GM21619 (cell line): ENCODE data around the gene CELSR2.
"Not testable (repeated sequence)": the region's sequence is repeated elsewhere in the genome, so short reads cannot be mapped to it uniquely, and the experiment has no call there.

Experiments
- ATAC-seq: cut with Tn5 transposase; IDR thresholded peaks from one replicate; pipeline ENCODE4 v1.9.1; 2021; ENCODE audit not compliant: unreplicated experiment

Gene CELSR2

DNA sequence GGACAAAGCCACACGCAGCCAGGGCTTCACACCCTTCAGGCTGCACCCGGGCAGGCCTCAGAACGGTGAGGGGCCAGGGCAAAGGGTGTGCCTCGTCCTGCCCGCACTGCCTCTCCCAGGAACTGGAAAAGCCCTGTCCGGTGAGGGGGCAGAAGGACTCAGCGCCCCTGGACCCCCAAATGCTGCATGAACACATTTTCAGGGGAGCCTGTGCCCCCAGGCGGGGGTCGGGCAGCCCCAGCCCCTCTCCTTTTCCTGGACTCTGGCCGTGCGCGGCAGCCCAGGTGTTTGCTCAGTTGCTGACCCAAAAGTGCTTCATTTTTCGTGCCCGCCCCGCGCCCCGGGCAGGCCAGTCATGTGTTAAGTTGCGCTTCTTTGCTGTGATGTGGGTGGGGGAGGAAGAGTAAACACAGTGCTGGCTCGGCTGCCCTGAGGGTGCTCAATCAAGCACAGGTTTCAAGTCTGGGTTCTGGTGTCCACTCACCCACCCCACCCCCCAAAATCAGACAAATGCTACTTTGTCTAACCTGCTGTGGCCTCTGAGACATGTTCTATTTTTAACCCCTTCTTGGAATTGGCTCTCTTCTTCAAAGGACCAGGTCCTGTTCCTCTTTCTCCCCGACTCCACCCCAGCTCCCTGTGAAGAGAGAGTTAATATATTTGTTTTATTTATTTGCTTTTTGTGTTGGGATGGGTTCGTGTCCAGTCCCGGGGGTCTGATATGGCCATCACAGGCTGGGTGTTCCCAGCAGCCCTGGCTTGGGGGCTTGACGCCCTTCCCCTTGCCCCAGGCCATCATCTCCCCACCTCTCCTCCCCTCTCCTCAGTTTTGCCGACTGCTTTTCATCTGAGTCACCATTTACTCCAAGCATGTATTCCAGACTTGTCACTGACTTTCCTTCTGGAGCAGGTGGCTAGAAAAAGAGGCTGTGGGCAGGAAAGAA lies 25.5 kb downstream of the CELSR2 start:
- ATAC-seq, result no peak

DNA sequence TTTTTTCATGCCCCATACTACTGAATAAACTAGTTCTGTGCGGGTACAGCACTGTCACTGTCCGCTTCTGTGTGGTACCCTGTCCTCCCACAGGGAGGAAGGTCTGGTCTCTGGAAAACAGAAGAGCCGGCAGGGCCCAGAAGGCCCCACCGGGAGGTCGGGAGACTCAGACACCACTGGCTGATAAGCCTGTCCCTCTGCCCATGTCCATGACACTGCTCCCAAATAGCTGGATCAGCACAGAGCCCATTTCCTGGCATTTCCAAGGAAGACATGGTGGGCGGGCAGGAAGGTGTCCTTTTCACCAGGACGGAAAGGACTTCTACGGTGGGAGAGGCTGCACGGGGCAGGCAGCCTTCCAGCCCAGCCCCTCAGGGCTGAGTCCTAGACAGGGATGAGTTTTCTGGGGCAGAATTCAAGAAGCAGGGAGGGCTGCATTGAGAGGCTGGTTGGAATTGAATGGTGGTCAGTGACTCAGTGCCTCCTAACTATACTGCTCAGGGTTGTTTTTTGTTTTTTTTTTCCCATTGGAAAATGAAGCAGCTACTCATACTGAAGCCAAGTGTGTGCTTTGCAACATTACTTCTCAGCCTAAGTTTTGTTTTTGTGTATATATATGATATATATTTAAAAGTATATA lies 26.5 kb downstream of the CELSR2 start:
- no peak for ATAC-seq

DNA sequence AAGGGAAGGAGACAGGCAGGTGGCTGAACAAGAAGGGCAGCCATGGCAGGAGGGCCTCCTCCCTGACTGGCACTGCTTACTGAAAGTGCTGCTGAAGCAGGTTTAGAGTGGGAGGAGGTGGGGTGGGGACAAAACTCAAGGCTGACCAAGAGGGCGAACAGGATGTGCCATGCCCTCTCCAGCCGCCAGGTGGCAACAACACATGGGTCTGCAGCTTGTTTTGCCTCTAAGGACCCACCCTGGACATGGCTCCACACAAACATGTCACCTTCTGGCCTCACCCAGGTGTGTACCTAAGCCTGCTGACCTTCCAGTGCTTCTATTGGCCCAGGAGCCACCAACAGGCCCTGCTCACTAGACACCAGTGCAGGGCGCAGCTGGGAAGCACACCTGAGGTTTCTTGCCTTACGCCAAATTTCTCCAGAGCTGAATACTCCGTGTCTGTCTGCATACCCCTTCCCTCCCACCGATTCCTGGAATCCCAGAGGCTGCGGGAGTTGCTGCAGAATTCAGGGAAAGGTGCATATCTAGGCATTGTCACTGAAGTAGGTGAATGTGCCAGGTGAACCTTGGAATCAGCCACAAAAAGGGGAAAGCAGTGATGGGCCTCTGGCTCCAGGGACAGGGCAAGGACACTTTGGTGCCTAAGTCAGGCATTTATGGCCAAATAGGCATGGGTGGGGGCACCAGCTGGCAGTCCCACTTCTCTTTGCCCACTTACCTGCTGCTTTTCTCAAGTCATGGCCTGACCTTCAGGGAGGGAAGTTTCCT lies 28.3 kb downstream of the CELSR2 start:
- ATAC-seq, result peak; percentile 69

DNA sequence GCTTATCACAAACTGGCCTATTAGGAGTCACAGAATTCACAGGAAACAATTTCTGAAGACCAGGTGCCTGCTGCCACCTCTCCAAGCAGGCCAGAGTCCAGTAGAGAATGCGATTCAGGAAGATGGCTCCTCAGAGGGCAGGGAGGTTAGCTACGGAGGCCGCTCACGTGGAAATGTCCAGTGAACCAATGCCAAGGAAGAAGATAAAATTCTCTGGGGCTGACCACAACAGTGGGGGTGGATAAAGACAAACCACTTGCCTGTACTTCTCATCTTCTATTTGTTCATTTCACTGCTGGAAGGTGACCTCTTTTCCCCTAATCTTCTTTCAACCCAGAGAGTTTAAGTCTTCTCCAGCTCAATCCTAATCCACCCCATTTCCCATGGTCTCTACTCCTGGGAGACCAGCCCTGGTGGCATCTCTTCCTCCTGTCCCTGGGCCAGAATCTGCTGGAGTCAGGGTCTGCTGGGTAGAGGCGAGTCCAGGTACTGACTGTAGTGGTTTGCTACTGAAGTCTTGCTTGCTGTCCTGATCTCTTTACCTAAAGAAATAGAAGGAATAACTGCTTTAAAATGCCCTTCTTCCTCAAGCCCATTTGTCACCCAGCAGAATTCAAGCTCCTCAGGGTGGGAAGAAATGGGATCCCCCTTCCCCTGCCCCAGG lies 30.4 kb downstream of the CELSR2 start:
- no peak for ATAC-seq

DNA sequence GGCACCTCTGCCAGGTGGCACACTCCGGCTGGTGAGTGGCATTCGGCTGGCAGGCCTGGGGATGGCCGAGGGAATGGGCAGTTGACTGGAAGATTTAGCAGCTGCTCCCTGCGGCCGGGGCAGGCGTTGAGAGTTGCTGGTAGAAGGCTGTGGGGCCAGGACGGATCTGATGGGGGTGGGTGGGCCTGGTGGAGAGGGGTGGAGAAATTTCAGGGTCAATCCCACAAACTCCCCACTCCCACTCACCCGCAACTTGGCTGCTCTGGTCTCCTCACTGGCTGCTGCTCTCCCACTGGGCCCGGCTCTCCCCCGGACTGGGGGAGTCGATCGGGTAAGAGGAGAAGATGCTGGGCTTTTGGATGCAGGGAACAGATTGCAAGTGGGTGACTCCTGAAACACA lies 31.5 kb downstream of the CELSR2 start:
- ATAC-seq, result no peak

DNA sequence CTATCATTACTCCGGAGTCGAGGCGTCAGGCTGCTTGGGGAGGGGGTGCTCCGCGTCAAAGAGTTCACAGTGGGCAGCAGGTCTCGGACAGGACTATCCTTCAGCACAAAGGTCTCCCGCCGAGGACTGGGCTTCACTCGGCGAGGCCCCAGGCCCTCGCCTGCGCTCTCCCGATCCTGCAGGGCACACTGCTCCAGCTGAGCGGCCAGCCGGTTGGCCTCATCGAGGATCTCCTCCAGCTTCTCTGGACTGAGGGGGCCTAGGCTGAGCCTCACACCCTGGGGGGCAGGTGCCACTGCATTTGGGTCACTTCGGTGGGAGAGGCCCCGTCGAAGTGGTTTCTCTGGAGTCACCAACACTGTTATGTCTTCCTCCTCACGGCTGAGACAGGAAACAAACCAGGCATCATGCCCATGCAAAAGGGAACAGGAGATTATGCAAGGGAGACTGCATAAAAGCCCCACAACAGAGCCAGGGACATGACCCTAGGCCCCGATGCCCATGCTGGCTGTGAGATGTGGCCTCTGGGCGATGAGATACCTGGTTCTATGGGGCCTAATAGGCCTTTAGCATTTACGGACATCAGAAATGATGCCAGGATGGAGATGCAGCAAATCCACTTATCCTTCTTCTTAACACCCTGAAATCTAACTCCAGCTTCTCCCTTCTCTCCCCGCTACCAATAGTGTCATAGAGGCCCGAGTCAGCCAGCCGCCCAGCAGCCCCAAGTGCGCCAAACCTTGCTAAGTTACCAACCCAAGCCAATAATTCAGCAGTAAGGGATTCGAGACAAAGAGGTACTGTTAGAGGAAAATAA lies 32.5 kb downstream of the CELSR2 start:
- no peak for ATAC-seq

DNA sequence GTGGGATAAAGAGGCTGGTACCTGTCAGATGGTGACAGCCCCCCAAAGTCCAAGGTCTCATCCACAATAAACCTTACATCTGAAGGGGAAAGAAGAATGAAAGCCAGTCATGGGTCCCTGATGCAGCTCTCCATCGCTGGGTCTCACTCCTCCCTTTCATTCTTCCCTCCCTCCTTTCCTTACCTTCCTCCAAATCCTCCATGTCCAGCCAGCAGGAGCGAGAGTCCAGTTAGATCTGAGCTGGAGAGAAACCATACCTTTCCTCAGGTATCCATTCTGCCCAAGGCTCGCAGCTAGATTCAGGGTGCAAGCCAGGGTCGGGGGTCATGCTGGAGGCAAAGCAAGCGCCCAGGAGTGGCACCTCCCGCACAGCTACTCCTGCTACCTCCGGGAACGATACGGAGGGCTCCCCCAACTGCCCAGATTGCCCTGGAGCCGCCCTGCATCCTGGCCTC lies 33.2 kb downstream of the CELSR2 start:
- no peak for ATAC-seq

DNA sequence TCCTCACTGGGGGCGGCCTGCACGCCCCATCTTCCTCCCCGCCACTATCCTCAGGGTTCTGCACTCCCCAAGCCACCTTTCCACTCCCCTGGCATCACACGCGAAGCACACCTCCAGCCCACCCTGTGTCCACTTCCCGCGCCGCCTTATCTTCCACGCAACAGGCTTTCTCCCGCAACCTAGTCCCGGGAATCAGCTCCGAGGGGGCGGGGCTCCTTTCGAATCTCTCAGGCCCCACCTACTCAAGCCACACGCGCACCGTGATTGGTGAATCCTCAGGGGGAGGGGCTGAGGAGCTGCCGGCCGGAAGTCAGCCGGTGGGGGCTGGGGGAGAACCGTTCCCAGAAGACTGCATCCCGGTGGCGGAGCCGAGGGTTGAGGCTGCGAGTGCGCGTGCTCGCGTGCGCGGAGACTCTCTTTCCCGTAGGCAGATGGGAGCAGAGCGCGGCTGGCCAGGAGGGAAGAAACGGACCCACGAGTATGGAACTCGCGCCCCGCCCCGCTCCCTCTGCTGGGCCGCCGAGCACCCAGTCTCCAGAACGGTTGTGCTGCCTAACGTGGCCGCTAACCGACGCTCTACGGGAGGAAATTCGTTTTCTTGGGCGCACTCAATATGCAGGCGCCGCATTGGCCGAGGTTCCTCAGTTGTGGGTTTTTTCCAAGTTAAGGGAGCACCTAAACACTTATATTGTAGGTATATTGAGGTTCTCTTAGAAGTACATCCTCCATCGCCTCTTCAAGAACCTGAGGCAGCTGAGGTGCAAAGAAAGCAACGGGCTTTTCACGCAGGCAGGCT lies 33.8 kb downstream of the CELSR2 start, which contains the start of gene PSRC1:
TSS of gene PSRC1 (minus strand) at position 194 of the 796 bp plus-strand sequence.
- ATAC-seq, result peak; percentile 93

DNA sequence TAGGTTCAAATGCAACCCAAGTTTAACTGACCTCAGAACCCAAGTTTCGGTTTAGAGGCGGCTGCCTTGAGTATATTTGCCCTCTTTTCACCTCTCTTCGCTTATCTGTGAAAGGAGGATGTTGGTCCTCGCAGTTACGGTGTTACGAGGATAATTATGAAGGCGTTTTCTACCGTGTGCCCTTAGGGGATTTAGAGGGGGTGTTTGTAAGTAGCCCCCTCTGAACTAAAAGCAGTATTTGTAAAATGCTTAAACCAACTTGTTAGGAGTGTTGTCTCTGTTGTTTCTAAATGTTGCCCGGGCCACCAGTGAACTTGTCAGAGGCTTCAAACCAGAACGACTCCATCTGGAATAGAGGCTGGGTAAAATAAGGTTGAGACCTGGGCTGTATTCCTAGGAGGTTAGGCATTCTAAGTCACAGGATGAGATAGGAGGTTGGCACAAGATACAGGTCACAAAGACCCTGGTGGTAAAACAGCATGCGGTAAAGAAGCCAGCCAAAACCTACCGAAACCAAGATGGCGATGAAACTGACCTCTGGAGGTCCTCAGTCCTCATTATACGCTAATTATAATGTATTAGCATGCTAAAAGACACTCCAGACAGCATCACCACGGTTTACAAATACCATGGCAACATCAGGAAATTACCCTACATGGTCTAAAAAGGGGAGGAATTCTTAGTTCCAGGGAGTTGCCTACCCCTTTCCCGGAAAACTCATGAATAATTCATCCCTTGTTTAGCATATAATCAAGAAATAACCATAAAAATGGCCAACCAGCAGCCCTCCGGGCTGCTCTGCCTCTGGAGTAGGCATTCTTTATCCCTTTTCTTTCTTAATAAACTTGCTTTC lies 34.6 kb downstream of the CELSR2 start:
- no peak for ATAC-seq

DNA sequence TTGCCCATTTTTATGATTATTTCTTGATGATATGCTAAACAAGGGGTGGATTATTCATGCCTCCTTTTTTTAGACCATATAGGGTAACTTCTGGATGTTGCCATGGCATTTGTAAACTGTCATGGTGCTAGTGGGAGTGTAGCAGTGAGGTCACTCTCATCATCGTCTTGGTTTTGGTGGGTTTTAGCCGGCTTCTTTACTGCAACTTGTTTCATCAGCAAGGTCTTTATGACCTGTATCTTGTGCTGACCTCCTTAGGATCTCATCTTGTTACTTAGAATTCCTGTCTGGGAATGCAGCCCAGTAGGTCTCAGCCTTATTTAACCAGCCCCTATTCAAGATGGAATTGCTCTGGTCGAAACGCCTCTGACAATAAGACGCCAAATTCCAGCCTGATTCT lies 37.4 kb downstream of the CELSR2 start:
- ATAC-seq, result not testable (repeated sequence)

DNA sequence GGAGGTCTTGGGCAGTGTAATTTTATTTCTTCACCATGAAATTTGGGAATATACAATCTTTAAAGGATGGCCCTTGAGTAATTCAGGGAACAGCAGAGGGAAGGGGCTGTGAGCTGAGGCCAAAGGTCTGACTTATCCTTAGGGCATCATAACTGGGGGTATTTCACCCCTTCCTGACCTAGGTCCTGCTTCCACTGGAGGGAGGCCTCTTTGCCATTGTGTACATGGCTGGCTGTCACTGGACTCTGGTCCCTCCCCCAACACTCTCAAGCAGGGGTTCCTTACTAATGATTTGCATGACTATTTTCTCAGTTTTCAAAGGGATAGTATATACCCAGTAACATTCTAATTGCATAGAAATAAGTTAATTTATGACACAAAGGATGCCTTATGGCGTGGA lies 40.8 kb downstream of the CELSR2 start:
- no peak for ATAC-seq

DNA sequence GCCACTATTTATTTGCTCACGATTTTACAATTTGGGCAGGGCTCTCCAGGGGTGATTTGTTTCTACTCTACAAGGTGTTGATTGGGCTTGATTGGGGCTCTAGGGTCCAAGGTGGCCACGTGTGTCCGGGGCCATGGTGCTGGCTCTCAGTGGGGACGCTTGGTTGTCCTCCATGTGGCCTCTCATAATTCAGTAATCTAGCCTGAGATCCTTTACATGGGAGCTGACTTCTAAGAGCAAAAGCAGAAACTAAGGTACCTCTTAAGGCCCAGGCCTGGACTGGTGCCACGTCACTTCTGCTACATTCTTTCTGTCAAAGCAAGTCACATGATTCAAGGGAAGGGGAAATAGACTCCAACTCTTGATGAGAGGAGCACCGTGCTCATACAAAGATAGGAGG lies 41.7 kb downstream of the CELSR2 start:
- no peak for ATAC-seq

DNA sequence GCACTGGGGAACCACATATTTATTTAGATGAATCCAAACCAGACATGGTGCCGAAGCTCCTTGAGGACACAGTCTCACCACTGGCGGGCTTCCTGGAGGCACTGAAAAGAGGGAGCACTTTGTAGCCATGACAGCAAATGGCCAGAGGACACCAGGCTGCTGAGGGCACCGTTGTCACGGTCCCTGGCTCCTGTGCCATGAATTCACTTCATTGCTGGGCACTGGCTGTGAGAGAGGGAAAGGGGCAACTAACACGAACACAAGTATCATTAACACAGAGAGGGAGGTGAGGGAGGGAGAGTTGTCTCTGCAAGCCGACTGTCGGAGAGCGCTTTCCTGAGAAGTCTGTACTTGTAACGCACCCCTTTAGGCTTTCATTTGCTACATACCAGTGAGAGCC lies 43.0 kb downstream of the CELSR2 start:
- no peak for ATAC-seq

DNA sequence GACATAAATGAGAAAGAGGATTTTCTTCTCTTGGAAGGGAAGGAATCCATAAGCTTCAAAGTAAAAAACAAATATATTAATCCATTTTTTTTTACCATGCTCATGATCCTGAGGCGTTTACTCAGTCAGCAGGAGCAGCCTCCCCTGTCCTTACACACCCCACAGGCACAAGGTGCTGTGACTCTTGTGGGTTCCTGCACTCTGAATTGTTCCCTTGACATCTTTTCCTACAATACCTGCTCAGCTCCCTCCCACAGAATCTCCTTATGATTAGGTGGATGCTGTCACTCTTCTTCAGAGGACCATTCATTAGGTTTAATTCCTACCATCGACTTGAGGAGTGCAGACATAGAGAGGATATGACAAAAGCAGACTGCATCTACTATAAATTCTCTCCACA lies 43.7 kb downstream of the CELSR2 start:
- no peak for ATAC-seq

DNA sequence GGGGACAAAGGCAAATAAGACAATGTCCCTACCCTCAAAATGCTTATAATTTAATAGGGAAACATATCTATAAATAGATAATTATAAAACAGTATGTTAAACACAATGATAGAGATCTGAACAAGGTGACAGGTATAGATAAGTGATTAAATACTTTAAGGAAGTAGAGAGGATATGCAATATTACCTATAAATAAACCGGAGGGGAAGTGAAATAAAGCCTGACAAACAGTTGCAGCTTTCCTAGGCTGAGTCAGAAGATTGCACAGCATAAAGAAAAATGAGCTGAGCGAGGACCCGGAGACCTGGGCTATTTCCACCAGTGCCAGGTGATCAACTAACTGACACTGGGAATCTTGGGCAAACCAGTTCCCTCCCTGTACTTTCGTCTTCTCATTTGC lies 45.1 kb downstream of the CELSR2 start:
- ATAC-seq, result no peak

DNA sequence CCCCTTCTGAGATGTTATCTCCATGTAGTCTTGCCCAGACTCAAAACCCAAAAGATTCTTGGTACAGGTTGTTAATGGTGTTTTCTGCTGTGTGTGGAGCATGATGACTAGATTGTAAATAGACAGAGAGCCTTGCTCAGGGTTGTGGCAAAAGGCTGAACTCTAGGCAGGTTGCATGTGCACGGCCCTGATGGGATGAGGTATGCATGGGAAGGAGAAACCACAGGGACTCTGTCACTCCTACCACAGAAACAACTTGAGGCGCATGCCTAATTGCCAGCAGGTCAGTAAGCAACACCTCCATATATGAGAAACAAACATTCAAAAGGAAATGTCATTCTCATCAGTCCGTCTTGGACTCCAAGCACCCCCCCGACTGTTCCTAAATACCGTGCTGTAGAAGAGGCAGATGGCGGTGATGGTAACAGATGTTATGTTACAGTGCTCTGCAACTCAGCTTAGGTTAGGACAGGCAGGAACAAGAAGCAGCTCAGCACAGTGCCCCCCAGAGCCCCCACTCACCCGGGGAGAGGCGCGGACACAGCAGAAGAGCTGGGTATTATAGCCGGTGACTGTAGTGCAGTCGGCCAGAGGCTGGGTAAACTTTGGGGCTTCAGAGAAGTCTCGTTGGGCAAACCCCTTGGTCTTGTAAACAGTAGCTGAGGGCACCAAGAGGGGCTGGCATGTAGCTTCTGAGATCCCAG lies 46.5 kb downstream of the CELSR2 start:
- no peak for ATAC-seq

DNA sequence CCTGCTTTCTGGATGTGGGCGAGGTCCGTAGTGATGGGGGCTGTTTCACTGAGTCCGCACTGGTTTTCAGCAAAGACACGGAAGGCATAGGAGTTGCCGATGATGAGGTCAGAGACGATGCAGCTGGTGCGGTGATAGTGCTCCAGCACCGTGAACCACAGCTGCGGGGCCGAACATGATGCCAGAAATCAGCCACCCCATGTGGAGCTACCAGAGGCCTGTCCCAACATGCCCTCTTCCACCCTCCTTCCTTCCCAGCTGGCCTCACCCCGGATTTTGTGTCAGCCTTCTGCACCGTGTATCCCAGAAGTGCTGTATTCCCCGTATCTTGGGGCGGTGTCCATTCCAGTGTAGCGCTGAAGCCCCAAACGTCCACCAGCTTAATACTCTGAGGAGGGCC lies 47.4 kb downstream of the CELSR2 start:
- ATAC-seq, result no peak
